ENCODE measurements around the gene COPS8.

The COPS8 gene

DNA sequence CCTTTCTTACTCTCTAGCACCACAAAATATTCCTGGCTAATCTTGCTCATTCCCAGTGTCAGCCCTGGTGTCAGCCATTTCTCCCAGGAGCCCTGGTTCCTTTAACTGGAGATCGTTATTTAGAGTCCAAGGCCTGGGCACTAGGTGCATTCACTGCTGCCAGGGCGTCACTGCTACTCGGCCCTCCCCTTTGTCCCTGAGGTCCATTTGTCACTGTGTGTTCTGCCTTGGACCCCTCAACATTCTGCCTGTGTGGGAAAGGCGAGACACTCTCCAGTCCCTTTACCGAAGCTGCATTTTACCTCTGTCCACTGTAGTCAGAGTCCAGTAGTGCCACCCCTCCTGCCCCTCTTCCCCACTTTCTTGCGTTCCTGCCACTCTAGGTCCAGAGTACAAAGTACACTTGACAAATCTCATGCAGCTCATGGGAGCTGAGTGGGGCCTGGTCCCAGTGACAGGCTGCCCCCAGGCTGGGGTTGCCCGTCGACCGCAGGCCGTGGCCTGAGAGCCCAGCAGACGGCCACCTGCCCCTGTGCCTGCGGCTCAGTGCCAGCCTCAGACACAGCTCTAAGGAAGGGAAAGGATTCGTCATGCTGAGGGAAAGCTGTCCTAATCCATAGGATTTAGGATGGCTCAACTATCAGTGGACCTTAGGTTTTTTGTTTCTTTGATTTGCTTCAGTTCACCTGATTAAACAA is 52.1 kb downstream of the COPS8 start:
- no peak for FAIRE-seq
- no peak for DNase-seq (ENCODE audit: insufficient read length, low spot score)
- no peak for TF ChIP-seq POLR2A (IDR thresholded peaks at IDR 0.05; ENCODE audit: low read depth, low read length)

DNA sequence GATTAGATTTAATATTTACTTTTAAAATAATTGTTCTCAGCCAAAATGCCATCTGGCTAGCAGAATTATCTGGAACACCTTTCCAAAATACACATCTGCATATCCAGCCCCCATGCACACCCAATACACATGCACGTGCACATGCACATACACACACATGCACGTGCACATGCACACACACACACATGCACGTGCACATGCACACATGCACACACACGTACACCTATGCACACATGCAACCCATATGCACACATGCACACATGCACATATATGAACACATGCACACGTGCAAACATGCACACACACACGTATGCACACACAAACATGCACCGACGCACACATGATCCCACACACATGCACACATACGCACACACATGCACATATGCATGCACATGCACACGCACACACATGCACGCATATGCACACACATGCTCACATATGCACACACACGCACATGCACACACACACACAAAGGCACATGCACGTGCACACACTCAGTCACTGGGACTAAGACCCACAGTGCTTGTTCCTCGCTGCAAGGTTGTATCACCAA is 53.5 kb downstream of the COPS8 start:
- FAIRE-seq (no peak), DNase-seq (ENCODE audit: insufficient read length, low spot score) (no peak)
- no peak for TF ChIP-seq POLR2A (IDR thresholded peaks at IDR 0.05; ENCODE audit: low read depth, low read length)

DNA sequence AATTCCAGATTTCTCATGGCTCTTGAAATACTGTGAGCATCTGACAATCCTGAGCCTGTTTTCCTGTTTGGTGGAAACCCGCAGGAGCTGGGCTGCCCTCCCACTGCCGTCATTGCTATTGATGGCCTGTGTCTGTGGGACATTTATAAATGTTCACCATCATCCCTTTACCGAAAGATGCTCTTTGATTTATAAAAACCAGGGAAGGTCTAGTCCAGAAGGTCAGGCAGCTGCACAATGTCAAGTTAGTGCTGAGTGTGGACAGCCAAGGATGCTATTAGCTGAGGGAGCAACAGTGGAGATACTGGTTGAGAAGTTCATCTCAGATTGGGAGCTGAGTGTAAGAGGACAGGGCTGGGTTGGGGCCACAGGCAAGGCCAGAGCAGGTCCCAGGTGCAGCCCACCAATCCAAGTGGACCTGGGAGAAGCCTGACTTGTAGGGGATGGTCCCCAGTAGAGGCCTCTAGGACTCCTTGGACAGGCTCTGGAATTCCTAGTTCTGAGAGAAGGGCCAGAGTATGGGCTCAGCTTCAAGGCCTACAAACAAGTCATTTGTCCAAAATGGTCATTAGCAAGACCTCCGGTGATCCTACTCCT is 55.1 kb downstream of the COPS8 start:
- DNase-seq (ENCODE audit: insufficient read length, low spot score) (no peak), FAIRE-seq (no peak)
- no peak for TF ChIP-seq POLR2A (IDR thresholded peaks at IDR 0.05; ENCODE audit: low read depth, low read length)

DNA sequence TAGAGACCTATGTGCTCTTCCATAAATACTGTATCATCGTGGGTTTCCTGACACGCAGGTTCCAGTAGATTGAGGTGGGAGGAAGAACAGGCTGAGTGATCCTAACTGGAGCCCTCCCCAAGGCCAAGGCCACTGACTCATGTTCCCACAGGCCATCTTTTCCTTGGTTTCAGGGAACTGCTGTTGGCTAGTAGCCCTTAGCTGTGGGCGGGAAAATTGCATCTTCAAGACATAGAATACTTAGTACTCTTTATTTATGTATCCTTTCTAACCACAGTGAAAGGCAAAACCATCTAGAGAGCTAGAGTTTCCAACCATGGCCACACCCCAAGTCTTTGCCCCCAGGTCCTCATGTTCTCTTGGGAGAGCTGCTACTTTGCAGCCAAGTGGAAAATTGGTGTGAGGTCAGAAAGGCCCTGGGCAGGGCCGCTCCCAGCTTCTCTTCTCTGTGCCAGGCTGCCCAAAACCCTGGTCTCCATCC is 55.9 kb downstream of the COPS8 start:
- FAIRE-seq, result no peak
- TF ChIP-seq POLR2A (IDR thresholded peaks at IDR 0.05; ENCODE audit: low read depth, low read length), result no peak
- DNase-seq (ENCODE audit: insufficient read length, low spot score), result no peak

DNA sequence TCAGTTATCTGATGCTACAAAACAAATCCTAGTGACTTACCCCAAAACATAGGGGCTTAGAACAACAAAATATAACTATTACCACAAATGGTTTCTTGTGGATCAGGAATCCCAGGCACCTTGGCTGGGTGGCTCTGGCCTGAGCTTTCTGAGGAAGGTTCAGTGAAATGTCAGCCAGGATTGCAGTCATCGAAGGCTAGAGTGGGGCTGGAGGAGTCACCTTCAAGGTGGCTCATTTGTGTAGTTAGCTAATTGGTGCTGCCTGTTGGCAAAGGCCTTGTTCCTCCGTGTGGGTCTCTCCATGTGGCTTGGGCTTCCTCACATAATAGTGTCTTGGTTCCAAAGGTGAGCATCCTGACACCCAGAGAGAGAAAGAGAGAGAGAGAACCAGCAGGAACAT is 57.4 kb downstream of the COPS8 start:
- FAIRE-seq (no peak), DNase-seq (ENCODE audit: insufficient read length, low spot score) (no peak)
- no peak for TF ChIP-seq POLR2A (IDR thresholded peaks at IDR 0.05; ENCODE audit: low read depth, low read length)

DNA sequence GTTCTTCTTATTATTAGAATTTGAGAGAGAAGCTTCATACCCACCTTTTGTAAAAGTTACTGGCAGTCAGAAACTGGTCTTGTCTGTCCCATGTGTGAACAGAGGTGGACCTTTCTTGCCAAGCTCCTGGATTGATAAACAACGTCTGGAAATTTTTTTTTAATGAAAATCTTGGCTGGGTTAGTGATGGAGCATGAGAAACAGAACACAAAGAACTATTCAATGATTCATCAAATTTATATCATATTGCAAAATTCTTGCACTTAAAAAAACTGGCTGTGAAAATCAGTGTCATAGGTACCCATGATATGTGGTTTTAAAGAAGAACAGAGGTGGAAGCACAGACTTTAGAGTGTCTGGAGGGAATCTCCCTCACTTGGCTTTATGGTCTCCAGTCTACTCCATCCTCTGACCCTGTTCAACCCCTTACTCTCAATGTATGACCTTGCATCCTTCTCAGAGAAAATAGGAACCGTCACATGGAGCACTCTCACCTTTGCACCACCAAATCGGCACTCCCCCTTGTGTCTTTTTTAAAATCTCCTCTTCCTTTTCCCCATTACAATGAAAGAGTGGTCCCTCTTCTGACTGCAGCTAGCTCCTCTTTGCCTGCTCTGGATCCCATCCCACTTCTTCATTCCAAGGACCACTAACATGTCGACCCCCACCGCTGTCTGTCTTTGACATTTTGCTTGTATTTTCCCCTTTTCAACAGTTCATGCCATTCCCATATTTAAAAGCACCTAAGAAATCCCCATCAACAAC is 58.2 kb downstream of the COPS8 start:
- no peak for FAIRE-seq
- no peak for DNase-seq (ENCODE audit: insufficient read length, low spot score)
- no peak for TF ChIP-seq POLR2A (IDR thresholded peaks at IDR 0.05; ENCODE audit: low read depth, low read length)

DNA sequence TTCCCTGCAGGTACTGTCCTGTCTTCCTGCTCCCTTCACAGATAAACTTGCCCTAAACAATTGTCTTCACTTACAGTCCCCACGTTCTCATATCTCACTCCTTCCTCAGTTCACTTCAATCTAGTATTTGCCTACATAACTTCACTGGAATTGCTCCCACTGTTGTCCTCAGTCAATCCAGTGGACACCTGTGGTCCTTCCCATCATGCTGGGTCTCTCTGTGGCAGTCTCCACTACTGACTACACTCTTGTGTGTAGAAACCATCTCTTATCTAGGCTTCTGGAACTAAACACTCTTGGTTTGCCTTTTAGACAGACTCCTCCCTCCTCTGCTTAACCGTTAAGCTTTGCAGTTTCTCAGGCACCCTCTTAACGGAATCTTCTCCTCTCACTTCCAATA is 58.8 kb downstream of the COPS8 start:
- DNase-seq (ENCODE audit: insufficient read length, low spot score), result no peak
- FAIRE-seq, result no peak
- TF ChIP-seq POLR2A (IDR thresholded peaks at IDR 0.05; ENCODE audit: low read depth, low read length), result no peak

DNA sequence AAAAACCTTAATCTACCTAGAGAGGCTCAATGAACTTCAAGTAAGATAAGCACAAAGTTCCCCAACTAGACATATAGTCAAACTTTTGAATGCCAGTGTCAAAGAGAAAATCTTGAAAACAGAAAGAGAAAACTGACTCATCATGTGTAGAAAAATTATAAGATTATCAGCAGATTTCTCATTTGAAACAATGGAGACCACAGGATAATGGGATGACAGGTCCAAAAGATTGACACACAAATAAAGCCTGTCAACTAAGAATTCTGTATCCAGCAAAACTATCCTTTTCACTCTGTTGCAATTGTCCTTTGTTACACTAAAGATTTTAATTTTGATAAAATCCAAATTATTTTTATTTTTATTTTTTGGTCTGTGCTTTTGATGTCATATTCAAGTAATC is 61.6 kb downstream of the COPS8 start:
- no peak for FAIRE-seq
- DNase-seq (ENCODE audit: insufficient read length, low spot score), result no peak
- no peak for TF ChIP-seq POLR2A (IDR thresholded peaks at IDR 0.05; ENCODE audit: low read depth, low read length)

DNA sequence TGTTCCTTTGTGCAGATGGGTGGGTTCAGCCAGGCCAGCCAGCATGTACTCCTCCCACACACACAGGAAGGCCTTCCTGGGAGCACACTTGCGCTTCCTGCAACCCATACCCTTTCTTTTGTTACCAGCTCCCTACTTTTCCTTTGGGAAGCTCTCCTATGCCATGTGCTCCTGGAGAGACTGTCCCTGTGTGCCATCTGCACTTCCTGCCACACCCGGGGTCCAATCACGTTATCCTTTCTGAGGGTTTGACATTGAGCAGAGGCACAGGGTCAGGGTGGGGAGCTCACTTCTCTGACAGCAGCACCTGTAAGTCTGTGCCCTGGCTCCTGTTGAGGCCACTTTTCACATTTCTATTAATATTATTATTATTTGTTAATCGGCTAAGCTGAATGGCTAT is 62.9 kb downstream of the COPS8 start:
- DNase-seq (ENCODE audit: insufficient read length, low spot score) (no peak), FAIRE-seq (no peak)
- no peak for TF ChIP-seq POLR2A (IDR thresholded peaks at IDR 0.05; ENCODE audit: low read depth, low read length)

DNA sequence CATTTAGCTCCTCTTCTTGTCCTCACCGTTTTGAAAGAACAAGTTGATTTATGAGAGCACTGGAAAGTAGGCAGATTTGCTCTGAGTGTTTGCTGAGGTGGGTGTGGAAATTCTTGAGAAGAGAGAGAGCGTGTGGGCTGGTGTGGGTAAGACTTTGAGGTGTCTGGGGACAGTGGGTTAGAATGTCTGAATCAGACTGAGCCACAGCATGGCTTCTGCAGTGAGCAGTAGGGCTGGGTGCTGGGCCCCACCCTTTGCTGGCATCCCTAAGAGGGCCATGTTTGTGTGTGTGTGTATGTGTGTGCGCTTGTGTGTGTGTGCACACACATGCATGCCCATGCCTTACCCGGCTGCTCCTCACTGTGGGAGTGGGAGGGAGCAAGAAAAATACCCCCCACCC is 63.7 kb downstream of the COPS8 start:
- no peak for DNase-seq (ENCODE audit: insufficient read length, low spot score)
- TF ChIP-seq POLR2A (IDR thresholded peaks at IDR 0.05; ENCODE audit: low read depth, low read length), result no peak
- no peak for FAIRE-seq
